Spinal cord (tissue), 10 donors: ENCODE data around the gene HSBP1L1. TPM values are rescaled to one million over a fixed set of nuclear protein-coding genes. Genes with fewer than 3 reads are reported as not detected.
A peak's percentile ranks its signal among the peaks of the same experiment; 100 is the strongest.
"Not testable (repeated sequence)": the region's sequence is repeated elsewhere in the genome, so short reads cannot be mapped to it uniquely, and the experiment has no call there.

Experiments used
- DNase-seq, 6 donors: peaks; one replicate each; pipeline versions ENCODE4 v3.0.0 to v3.0.0-alpha.2; 2013 to 2015; ENCODE audit warnings: low spot score in 6 of 6, low read depth in 4 of 6
- H3K27ac ChIP-seq: one replicate; pipeline ENCODE4 v1.5.1; 2013; ENCODE audit warnings: low read depth, low read length, control low read depth
- H3K27me3 ChIP-seq: one replicate; pipeline ENCODE4 v1.6.1; 2013; ENCODE audit warnings: low read length; ENCODE audit not compliant: control insufficient read depth, insufficient read depth
- H3K36me3 ChIP-seq: one replicate; pipeline ENCODE4 v1.6.1; 2013; ENCODE audit warnings: low read length; ENCODE audit not compliant: control insufficient read depth, insufficient read depth
- H3K4me1 ChIP-seq: one replicate; pipeline ENCODE4 v1.6.1; 2013; ENCODE audit warnings: low read length; ENCODE audit not compliant: control insufficient read depth, insufficient read depth
- H3K4me3 ChIP-seq: one replicate; pipeline ENCODE4 v1.5.1; 2013; ENCODE audit warnings: low read depth, low read length, control low read depth
- H3K9me3 ChIP-seq: one replicate; pipeline ENCODE4 v1.6.1; 2013; ENCODE audit warnings: low read length; ENCODE audit not compliant: control insufficient read depth, insufficient read depth
- WGBS: methylation state at CpG from one replicate; pipeline ENCODE4 v1.1.5; 2013; ENCODE audit warnings: missing lambda C conversion rate; ENCODE audit not compliant: insufficient coverage; 5-methylcytosine and 5-hydroxymethylcytosine counted together
- polyA plus RNA-seq, 2 donors: library from polyadenylated mRNA; unstranded; fragments of 120-200 nt; gene quantifications; one replicate each; pipeline ENCODE4 v1.2.1, GENCODE V29; 2013; ENCODE audit not compliant: insufficient read length in 2 of 2
- total RNA-seq, 2 donors: library from RNA; depleted of rRNA in 1 of 2; stranded (reverse); fragments of 120-200 nt in 1 of 2; fragments of >200 nt in 1 of 2; gene quantifications; one replicate each; pipeline versions ENCODE4 v1.2.3 to v1.2.4, GENCODE V29; 2013 to 2014
- donor health status: healthy.

The HSBP1L1 gene
- total and polyA plus RNA-seq, 4 donors: 5.2 to 27.3 (median 18.3) TPM

GRCh38 chr18:79999701-80000100 lies 35.3 kb downstream of the HSBP1L1 start:
- no CpG with 5 or more reads among the region's 2 CpGs for WGBS
- not testable (repeated sequence) for H3K4me1 ChIP-seq, H3K36me3 ChIP-seq, H3K4me3 ChIP-seq, H3K9me3 ChIP-seq, H3K27ac ChIP-seq, H3K27me3 ChIP-seq, DNase-seq

DNA sequence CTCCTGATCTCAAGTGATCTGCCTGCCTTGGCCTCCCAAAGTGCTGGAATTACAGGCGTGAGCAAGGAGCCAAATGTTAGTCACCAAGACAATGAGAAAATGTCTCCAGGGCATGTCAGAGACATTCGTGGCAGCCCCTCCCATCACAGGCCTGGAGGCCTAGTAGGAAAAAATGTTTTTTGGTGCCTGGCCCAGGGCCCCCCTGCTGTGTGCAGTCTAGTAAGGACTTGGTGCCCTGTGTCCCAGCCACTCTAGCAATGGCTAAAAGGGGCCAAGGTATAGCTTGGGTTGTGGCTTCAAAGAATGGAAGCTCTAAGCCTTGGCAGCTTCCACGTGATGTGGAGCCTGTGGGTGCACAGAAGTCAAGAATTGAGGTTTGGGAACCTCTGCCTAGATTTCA lies 36.4 kb downstream of the HSBP1L1 start:
- Histone ChIP-seq H3K4me1 (no peaks in the 10 kb centered on the region), H3K27ac (no peak overlapping the region), H3K9me3 (peaks cover 3% of the 10 kb centered on the region), H3K36me3 (no peaks in the 10 kb centered on the region), H3K4me3 (no peak overlapping the region), H3K27me3 (no peaks in the 10 kb centered on the region)
- DNase-seq: no peak
- 96% methylated on average over 3 of the region's 3 CpGs for WGBS

- Histone ChIP-seq H3K4me3 (no peak overlapping the region), H3K27ac (no peak overlapping the region), H3K36me3 (no peaks in the 10 kb centered on the region), H3K9me3 (peaks cover 3% of the 10 kb centered on the region), H3K27me3 (no peaks in the 10 kb centered on the region), H3K4me1 (no peaks in the 10 kb centered on the region)
- no peak for DNase-seq
- 97% methylated on average over 4 of the region's 5 CpGs for WGBS
Observed at GRCh38 chr18:80002468-80002867, 38.0 kb downstream of the HSBP1L1 start.

DNA sequence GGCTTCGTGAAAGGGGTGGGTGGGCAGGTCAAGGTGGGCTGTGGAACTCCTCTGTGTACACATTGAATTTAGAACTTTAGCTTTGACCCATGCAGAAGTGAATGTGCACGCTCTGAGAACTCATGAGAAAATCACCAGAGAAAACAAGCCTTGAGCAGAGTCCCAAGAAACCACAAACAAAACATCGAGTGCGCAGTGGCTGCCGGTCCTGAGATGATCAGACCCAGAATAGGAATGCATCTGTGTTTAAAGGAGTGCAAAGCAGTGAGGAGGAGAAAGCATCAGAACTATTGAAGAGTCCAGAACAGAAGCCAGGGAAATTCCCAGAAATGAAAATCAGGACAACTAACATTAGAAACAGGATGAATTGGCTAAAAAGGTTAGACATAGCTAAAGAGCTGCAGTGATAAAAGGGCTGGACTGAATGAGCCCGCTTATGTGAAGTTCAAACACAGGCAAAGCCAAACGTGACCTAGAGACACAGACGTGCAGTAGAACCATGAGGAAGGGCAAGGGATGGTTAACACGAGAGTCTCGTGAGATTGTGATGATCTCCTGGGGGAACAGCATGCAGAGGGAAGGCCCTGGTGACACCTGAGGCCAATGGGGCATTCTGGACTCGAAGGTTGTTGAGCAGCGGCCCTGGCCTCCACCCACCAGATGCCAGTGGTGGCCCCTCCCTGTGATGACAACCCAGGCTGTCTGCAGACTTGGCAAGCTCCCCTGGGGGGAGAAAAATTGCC lies 40.3 kb downstream of the HSBP1L1 start:
- Histone ChIP-seq H3K27me3 (no peaks in the 10 kb centered on the region), H3K4me1 (no peaks in the 10 kb centered on the region), H3K36me3 (no peaks in the 10 kb centered on the region), H3K9me3 (peaks cover 5% of the 10 kb centered on the region), H3K27ac (no peak overlapping the region), H3K4me3 (no peak overlapping the region)
- WGBS: 83% methylated on average over 10 of the region's 12 CpGs
- no peak for DNase-seq

GRCh38 chr18:80006724-80007123 lies 42.3 kb downstream of the HSBP1L1 start:
- no CpG with 5 or more reads among the region's 7 CpGs for WGBS
- H3K9me3 ChIP-seq: peaks cover 2% of the 10 kb centered on the region

DNA sequence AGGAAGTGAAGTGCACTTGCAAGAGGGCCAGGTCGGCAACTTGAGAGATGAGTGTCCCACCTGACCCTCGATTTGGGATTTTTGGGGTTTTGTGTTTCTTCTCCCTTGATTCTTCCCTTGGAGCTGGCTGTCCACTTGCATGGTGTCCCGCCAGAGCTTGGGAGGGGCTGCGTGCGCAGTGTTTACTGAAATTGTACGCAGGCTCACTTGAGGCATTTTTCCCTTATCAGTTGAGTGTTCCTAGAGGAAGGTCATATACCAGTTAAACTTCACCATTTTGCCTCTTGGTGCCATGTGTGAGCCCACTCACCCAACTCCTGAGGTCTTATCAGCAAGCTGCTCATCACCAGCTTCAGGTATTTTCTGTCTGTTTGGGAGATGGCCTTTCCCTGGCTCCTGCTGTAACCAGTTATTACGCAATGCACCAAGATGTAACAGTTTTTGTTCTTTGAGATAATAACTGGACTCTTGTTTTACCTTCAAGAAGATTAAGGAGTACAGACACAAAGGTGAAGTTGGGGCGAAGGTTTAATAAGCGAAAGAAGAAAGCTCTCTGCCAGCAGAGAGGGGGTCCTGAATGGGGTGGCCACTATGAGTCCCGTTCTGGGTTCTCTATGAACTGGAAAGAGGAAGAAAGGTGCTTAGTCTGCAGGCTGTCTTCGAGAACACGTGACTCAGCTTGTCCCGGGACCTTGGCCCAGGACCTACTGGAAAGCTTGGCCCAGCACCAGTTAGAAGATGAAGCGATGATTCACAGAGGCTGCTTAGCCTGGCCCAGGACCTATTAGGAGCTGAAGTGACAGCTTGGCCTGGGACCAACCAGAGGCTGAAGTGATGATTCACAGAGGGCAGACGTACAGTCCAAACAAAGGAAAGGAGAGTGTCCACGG lies 45.5 kb downstream of the HSBP1L1 start:
- no peaks in the 10 kb centered on the region for H3K27me3 ChIP-seq
- DNase-seq: no peak
- H3K9me3 ChIP-seq: peaks cover 6% of the 10 kb centered on the region

More at GRCh38 chr18:80006724-80007123, 42.3 kb downstream of the HSBP1L1 start:
- Histone ChIP-seq H3K27me3 (no peaks in the 10 kb centered on the region), H3K36me3 (no peaks in the 10 kb centered on the region), H3K4me1 (no peaks in the 10 kb centered on the region), H3K4me3 (no peak overlapping the region), H3K27ac (no peak overlapping the region)
- DNase-seq: peak in 1 of 6 donors; percentile 39

DNA sequence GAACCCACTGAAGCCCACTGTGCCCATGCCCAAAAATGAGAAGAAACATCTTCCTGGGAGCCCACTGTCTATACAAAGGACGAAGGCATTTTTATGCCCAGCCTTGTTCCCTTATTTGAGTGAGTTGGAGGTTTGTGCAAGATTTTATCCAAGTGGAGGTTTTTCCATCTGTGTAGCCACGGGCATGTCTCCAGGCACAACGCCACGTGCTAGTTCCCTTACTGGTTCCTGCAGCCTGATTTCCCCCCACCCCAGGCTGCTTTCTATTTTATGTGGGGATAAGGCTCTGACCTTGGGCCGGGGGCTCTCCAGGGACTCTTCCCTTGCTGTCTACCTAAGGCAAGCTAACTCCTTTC lies 46.1 kb downstream of the HSBP1L1 start:
- H3K27ac ChIP-seq: no peak overlapping the region
- 83% methylated on average over 1 of the region's 5 CpGs for WGBS
- H3K36me3 ChIP-seq: peaks cover 2% of the 10 kb centered on the region

More for the DNA sequence above, 45.5 kb downstream of the HSBP1L1 start:
- Histone ChIP-seq H3K4me1 (no peaks in the 10 kb centered on the region), H3K36me3 (peaks cover 2% of the 10 kb centered on the region), H3K4me3 (no peak overlapping the region), H3K27ac (no peak overlapping the region)
- WGBS: 94% methylated on average over 9 of the region's 16 CpGs

DNA sequence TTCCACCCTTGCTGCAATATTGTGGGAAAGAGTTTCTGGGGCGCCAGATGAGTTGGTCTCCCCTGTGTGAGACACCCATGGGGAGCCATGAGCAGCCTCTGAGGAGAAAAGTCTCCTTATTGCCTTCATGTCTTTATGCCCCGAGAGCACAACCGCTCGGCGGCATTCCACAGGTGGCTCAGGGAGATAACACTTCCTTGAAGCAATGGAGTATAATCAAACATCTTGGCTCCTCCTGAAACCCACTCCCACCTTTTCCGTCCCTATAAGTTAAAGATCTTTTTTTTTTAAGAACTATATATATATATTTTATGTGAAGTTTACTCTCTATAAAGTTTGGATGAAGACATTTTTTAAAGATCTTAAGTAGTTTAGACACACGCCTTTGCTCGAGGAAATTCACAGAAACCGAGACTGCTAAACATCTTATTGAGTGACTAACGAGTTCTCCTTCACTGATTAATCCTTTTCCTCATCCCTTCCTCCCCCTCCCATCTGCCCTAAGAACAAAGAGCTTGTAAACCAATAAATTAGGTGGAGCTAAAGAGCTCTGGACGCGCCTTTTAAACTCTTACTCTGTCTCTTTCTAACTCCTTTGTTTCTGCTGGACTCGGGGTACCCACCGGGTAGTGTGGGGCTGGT lies 47.2 kb downstream of the HSBP1L1 start:
- not testable (repeated sequence) for H3K27me3 ChIP-seq, H3K27ac ChIP-seq, H3K4me3 ChIP-seq, H3K9me3 ChIP-seq, DNase-seq, H3K4me1 ChIP-seq, H3K36me3 ChIP-seq
- 71% methylated on average over 1 of the region's 14 CpGs for WGBS

More for the DNA sequence above, 46.1 kb downstream of the HSBP1L1 start:
- H3K27me3 ChIP-seq: no peaks in the 10 kb centered on the region
- peaks cover 7% of the 10 kb centered on the region for H3K9me3 ChIP-seq
- no peak for DNase-seq
- H3K4me3 ChIP-seq: no peak overlapping the region
- H3K4me1 ChIP-seq: no peaks in the 10 kb centered on the region

GRCh38 chr18:80012714-80013113 lies 48.3 kb downstream of the HSBP1L1 start:
- no peak for DNase-seq
- no peaks in the 10 kb centered on the region for H3K4me1 ChIP-seq
- H3K27ac ChIP-seq: no peak overlapping the region
- H3K4me3 ChIP-seq: no peak overlapping the region
- H3K27me3 ChIP-seq: no peaks in the 10 kb centered on the region
- WGBS: 100% methylated on average over 19 of the region's 20 CpGs
- peaks cover 7% of the 10 kb centered on the region for H3K9me3 ChIP-seq
- peaks cover 2% of the 10 kb centered on the region for H3K36me3 ChIP-seq
